ENCODE data around the gene DNAH14. TPM values are rescaled to one million over a fixed set of nuclear protein-coding genes. Genes with fewer than 3 reads are reported as not detected.
"Not testable (repeated sequence)": the region's sequence is repeated elsewhere in the genome, so short reads cannot be mapped to it uniquely, and the experiment has no call there.

DNAH14 gene
- total and polyA plus RNA-seq, 10 of the 15 experiments (the other 5 are each of a cell fraction or from before 2014, with no cell fraction given): 2.0 to 7.9 (median 4.8) TPM

DNA sequence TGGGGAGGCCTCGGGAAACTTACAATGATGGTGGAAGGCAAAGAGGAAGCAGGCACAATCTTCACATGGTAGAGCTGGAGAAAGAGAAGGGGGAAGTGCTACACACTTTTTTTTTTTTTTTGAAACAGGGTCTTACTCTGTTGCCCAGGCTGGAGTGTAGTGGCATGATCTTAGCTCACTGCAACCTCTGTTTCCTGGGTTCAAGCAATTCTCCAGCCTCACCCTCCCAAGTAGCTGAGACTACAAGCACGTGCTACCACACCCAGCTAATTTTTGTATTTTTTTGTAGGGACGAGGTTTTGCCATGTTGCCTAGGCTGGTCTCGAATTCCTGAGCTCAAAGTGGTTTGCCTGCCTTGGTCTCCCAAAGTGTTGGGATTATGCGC lies 48.2 kb upstream of the DNAH14 start:
- H3K9ac ChIP-seq (ENCODE audit: control insufficient read depth, insufficient read depth, low read length); H2AFZ ChIP-seq (ENCODE audit: control insufficient read depth, low read depth, low read length); H3K27me3 ChIP-seq (replicated peaks in 1 of 2; ENCODE audit: control insufficient read depth in 2 of 2, insufficient read depth in 2 of 2, low read length in 1 of 2); H4K20me1 ChIP-seq (ENCODE audit: control insufficient read depth, insufficient read depth); H3K36me3 ChIP-seq (ENCODE audit: control insufficient read depth in 2 of 2, insufficient read depth in 2 of 2, low read length in 1 of 2); H3K9me3 ChIP-seq (replicated peaks; ENCODE audit: control insufficient read depth, insufficient read depth, low read length); H3K79me2 ChIP-seq (ENCODE audit: control insufficient read depth, insufficient read depth, low read length); FAIRE-seq; H3K4me2 ChIP-seq (ENCODE audit: control insufficient read depth, insufficient read depth); DNase-seq (ENCODE audit: low read depth, low spot score); in situ Hi-C loops (cut with MboI); H3K4me3 ChIP-seq; BruUV-seq (replicated peaks); H3K27ac ChIP-seq (ENCODE audit: control insufficient read depth, insufficient read depth); H3K4me1 ChIP-seq (ENCODE audit: control insufficient read depth, insufficient read depth, low read length); intact Hi-C loops (cut with micrococcal nuclease; ENCODE audit: unreplicated experiment): not testable (repeated sequence)
- RAD21 ChIA-PET (ENCODE audit: unreplicated experiment): interaction anchor here (0.7 to 3.5 kb wide), 6 partner anchors 25 to 145 kb away, joined by 3 to 17 read pairs (median 7); no protein-coding TSS in a partner anchor
- peak; percentile 17 for ATAC-seq
- TF ChIP-seq, protein P1, sequence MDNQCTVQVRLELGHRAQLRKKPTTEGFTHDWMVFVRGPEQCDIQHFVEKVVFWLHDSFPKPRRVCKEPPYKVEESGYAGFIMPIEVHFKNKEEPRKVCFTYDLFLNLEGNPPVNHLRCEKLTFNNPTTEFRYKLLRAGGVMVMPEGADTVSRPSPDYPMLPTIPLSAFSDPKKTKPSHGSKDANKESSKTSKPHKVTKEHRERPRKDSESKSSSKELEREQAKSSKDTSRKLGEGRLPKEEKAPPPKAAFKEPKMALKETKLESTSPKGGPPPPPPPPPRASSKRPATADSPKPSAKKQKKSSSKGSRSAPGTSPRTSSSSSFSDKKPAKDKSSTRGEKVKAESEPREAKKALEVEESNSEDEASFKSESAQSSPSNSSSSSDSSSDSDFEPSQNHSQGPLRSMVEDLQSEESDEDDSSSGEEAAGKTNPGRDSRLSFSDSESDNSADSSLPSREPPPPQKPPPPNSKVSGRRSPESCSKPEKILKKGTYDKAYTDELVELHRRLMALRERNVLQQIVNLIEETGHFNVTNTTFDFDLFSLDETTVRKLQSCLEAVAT (IDR thresholded peaks at IDR 0.05): peak; percentile 49; the same call in 1 of the 2 replicates
- TF ChIP-seq SPI1 (IDR thresholded peaks at IDR 0.05; ENCODE audit: borderline replicate concordance, insufficient read depth, low read depth, low read length) (0 out of 2 replicates have a peak, but pooled peaks have one; percentile 5), BHLHE40 (IDR thresholded peaks at IDR 0.05; ENCODE audit: borderline replicate concordance in 1 of 2, low read depth in 2 of 2, low read length in 1 of 2) (peak; percentile 1 to 64; a peak in 2 of 4 replicates), ZNF384 (IDR thresholded peaks at IDR 0.05; ENCODE audit: borderline replicate concordance, low read depth, low read length) (peak; percentile 15; the same call in 1 of the 2 replicates)
- TF ChIP-seq, protein P2, sequence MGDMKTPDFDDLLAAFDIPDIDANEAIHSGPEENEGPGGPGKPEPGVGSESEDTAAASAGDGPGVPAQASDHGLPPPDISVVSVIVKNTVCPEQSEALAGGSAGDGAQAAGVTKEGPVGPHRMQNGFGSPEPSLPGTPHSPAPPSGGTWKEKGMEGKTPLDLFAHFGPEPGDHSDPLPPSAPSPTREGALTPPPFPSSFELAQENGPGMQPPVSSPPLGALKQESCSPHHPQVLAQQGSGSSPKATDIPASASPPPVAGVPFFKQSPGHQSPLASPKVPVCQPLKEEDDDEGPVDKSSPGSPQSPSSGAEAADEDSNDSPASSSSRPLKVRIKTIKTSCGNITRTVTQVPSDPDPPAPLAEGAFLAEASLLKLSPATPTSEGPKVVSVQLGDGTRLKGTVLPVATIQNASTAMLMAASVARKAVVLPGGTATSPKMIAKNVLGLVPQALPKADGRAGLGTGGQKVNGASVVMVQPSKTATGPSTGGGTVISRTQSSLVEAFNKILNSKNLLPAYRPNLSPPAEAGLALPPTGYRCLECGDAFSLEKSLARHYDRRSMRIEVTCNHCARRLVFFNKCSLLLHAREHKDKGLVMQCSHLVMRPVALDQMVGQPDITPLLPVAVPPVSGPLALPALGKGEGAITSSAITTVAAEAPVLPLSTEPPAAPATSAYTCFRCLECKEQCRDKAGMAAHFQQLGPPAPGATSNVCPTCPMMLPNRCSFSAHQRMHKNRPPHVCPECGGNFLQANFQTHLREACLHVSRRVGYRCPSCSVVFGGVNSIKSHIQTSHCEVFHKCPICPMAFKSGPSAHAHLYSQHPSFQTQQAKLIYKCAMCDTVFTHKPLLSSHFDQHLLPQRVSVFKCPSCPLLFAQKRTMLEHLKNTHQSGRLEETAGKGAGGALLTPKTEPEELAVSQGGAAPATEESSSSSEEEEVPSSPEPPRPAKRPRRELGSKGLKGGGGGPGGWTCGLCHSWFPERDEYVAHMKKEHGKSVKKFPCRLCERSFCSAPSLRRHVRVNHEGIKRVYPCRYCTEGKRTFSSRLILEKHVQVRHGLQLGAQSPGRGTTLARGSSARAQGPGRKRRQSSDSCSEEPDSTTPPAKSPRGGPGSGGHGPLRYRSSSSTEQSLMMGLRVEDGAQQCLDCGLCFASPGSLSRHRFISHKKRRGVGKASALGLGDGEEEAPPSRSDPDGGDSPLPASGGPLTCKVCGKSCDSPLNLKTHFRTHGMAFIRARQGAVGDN (IDR thresholded peaks at IDR 0.05): peak; percentile 14; the same call in 1 of the 2 replicates
- CTCF ChIA-PET: interaction anchor here (0.7 to 4.3 kb wide), 3 partner anchors 13 to 368 kb away, joined by 3 to 26 read pairs (median 13); no protein-coding TSS in a partner anchor
- POLR2A ChIA-PET: interaction anchor here (1.9 kb wide), 1 partner anchor 13 kb away, joined by 10 read pairs; no protein-coding TSS in a partner anchor
- WGBS (ENCODE audit: insufficient coverage, insufficient replicate concordance, low lambda C conversion rate, missing lambda C conversion rate): 27% methylated on average over 5 of the region's 5 CpGs
- SMC1A ChIA-PET (ENCODE audit: uncharacterized antibody, unreplicated experiment): interaction anchor here (0.6 to 6.6 kb wide), 7 partner anchors 9 to 41 kb away, joined by 4 to 46 read pairs (median 6); no protein-coding TSS in a partner anchor

Data from GM12878 (cell line).